GM10266 (cell line): ENCODE data around the gene FRMD6.
"Not testable (repeated sequence)": the region's sequence is repeated elsewhere in the genome, so short reads cannot be mapped to it uniquely, and the experiment has no call there.

ENCODE experiments used
- DNase-seq: peaks from one replicate; pipeline ENCODE4 v3.0.0; 2012; ENCODE audit errors: extremely low spot score
- TF ChIP-seq, protein P1 (sequence below): IDR thresholded peaks from 2 replicates; pipeline ENCODE4 v1.5.1; 2012; ENCODE audit warnings: mild to moderate bottlenecking, low read depth; ENCODE audit not compliant: control insufficient read depth, insufficient read depth; ENCODE audit errors: missing control alignments

FRMD6 gene

DNA sequence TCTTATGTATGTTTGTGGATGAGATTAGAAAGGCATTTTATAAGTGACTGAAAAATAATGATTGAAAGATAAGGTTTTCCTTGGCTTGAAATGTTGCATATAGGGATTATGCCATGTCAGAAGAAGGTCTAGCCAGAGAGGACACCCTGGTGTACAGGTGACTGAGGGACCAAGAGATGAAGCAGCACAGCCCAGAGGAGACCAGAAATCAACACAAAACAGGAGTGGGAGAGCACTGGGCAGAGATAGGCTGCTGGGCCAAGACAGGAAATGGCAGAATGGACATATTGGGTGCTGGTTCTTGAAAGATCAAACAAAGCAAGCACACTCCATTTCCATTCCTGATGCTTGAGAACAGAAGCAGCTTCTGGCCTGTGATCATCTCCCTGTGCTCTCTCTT, 24.4 kb upstream of the FRMD6 start:
- no peak for DNase-seq
- TF ChIP-seq, protein P1, sequence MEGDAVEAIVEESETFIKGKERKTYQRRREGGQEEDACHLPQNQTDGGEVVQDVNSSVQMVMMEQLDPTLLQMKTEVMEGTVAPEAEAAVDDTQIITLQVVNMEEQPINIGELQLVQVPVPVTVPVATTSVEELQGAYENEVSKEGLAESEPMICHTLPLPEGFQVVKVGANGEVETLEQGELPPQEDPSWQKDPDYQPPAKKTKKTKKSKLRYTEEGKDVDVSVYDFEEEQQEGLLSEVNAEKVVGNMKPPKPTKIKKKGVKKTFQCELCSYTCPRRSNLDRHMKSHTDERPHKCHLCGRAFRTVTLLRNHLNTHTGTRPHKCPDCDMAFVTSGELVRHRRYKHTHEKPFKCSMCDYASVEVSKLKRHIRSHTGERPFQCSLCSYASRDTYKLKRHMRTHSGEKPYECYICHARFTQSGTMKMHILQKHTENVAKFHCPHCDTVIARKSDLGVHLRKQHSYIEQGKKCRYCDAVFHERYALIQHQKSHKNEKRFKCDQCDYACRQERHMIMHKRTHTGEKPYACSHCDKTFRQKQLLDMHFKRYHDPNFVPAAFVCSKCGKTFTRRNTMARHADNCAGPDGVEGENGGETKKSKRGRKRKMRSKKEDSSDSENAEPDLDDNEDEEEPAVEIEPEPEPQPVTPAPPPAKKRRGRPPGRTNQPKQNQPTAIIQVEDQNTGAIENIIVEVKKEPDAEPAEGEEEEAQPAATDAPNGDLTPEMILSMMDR, result no peak

DNA sequence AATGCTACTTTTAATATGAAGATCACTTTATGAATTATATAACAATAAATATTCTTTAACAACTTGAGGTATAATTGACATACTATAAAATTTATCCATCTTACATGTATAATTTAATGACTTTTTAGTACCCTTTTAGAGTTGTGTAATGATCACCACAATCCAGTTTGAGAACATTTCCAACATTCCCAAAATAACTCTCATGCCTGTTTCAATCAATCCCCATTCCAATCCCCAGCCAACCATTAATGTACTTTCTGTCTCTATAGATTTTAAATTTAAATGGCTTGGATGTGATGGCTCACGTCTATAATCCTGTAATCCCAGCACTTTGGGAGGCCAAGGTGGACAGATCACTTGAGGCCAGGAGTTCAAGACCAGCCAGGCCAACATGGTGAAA, 23.5 kb upstream of the FRMD6 start:
- TF ChIP-seq, protein P1, result no peak
- DNase-seq, result no peak

DNA sequence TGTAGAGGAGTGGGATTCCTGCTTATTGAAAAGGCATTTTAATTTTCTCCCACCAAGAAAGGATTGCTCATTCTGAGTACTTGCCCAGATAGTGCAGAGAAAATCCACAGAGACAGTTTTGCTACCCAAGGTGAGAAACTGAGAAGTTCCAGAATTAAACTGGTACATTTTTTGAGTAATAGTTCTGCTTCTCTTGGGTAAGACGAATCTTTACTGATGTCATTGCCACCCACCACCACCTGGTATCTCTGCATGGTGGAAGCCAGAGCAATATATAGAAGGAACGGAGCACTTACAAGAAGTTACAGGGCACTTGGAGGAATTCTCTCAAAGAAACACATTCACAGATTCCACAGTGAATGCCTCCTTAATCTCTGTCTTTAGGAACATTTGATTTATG, 20.7 kb upstream of the FRMD6 start:
- no peak for DNase-seq
- TF ChIP-seq, protein P1, result no peak

DNA sequence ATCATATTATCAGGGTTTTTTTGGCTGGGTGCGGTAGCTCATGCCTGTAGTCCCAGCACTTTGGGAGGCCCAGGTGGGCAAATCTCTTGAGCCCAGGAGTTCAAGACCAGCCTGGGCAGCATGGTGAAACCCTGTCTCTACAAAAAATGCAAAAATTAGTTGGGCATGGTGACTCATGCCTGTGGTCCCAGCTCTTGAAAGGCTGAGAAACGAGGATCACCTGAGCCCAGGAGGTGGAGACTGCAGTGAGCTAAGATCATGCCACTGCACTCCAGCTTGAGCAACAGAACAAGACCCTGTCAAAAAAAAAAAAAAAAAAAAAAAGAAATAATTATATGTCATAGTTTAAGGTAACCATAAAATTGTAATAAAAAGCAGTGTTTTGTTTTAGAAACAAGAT, 18.4 kb upstream of the FRMD6 start:
- not testable (repeated sequence) for DNase-seq

DNA sequence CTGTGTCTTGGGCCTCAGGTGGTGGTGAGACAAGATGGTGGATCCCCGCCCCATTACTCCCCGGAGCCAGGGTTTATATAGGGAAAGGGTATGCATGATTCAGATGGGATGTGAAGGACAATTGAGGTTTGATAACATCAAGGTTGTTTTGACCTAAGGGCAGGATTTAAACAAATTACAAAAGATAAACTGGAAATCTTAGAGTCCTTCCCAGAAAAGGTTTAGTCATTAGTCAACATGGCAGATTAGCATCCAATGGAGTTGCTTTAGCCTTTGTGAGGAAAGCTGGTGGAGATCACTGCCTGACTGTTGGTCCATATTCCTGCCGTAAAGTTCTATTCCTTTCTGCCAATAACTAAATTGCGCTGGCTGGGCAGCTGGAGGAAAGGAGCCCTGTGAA, 15.6 kb upstream of the FRMD6 start:
- no peak for DNase-seq
- TF ChIP-seq, protein P1, result no peak

DNA sequence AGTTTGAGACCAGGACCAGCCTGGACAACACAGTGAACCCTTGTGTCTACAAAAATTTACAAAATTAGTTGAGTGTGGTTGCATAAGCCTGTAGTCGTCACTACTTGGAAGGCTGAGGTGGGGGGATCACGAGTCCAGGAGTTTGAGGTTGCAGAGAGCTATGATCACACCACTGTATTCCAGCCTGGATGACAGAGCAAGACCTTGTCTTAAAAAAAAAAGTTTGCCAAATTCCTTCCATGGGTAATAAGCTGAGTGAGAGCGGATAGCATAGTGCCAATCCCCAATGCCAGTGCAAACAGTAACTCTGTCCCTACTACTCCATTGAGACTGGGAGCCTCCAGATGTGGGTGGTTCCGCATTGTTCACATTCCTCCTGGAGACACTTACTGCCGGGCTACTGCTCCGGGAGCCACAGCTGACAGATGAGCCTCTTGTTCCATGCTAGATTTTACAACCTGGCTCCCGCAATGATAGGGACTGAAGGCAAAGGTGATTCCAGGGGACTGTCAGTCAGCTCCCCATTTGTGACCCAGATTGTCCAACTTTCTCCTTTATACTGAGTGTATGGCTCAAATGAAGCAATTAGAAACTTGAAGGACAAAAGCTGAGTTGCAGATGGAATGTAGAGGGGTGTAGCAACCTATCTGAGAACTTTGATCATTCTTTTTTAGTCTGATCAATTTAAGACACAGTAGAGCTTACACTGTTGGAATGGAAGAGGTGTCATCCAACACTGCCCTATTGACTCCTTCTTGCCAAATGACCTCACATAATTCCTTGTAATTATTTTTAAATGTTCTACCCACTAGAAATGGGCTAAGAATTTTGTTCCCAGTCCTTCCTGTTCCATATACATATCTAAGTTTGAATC, 13.4 kb upstream of the FRMD6 start:
- TF ChIP-seq, protein P1, result no peak
- no peak for DNase-seq

DNA sequence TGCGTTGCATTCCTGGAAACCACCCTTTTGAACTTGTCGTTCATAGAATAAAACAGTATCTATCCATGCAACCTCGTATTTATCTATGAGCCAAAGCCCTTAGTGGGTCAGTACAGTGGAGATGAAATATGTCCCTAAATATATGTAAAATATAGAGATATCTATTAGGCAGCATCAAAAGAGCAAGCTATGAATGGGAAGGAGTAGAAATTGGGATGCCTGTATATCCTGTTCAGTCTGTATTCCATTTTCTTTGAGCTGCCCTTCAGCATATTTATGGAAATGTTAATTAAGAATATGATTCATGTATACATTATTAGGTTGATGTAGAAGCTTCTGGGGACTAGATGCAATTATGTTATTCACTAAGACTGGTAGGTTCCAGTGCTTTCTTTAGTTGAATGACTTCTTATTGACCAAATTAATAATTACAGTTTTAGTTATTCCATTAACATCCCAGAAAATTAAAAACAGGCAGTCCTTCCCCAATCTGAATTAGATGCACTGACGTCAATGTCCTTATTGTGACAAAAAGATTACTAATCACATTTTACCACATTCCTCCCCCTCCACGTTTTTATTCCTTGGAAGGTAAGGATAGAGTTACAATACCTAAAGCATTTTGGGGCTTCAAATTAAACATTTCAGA, 11.9 kb upstream of the FRMD6 start:
- TF ChIP-seq, protein P1, result no peak
- no peak for DNase-seq
